ENCODE results near the gene PCP2. TPM values are rescaled to one million over a fixed set of nuclear protein-coding genes. Genes with fewer than 3 reads are reported as not detected.

PCP2 gene
- total RNA-seq, 8 experiments from 2014 or later = 0.16 to 1.2 (median 0.32) TPM; not detected in 5

- in situ Hi-C loops (cut with MboI; ENCODE audit: low pct_unique_long_range_greater_than_20kb in 2 of 9, low sequenced_read_pairs in 9 of 9, unreplicated experiment in 9 of 9) = no loop called here
- WGBS, 10 experiments = 0 to 3% (median 0%) methylated on average over 2 to 10 of the region's 40 CpGs; no CpG with 5 or more reads in 3 of the 10 experiments
- peak within 1 kb of the TSS; percentile 85 to 90 for H3K27ac ChIP-seq
- peak; percentile 95 to 99 (median 97) for ATAC-seq (replicated peaks in 6 of 8)
- peak within 1 kb of the TSS; percentile 67 to 99 (median 95) for H3K4me3 ChIP-seq
- H3K4me1 ChIP-seq (replicated peaks in 1 of 2) = peaks cover 10 to 14% of the 10 kb centered on the region in 2 donors
Measured at GRCh38 chr19:7629347-7630054, 4.0 kb downstream of the PCP2 start, which contains the start of the genes PET100 and XAB2. Gene PET100, plus strand, starts transcription at chr19:7629793. Its CDS starts 41 bp downstream, at chr19:7629834. Gene XAB2, minus strand, starts transcription at chr19:7629545. Its CDS starts 18 bp downstream, at chr19:7629527.

GRCh38 chr19:7628589-7629311, 4.8 kb downstream of the PCP2 start:
- Histone ChIP-seq H3K27ac (peak overlapping the region; percentile 73 to 88), H3K4me1 (replicated peaks in 1 of 2) (peaks cover 10 to 14% of the 10 kb centered on the region in 2 donors), H3K4me3 (peak overlapping the region; percentile 67 to 99 (median 95))
- in situ Hi-C loops (cut with MboI; ENCODE audit: low pct_unique_long_range_greater_than_20kb in 2 of 9, low sequenced_read_pairs in 9 of 9, unreplicated experiment in 9 of 9) = no loop called here
- 0% methylated on average over 1 to 10 of the region's 15 CpGs; no CpG with 5 or more reads in 5 of the 10 experiments for WGBS, 10 experiments
- ATAC-seq (replicated peaks in 6 of 8) = no peak

- WGBS, 10 experiments = 90 to 100% (median 93%) methylated on average over 3 to 7 of the region's 24 CpGs; no CpG with 5 or more reads in 7 of the 10 experiments
- no peak for ATAC-seq (replicated peaks in 6 of 8)
- peaks cover 10 to 14% of the 10 kb centered on the region in 2 donors for H3K4me1 ChIP-seq (replicated peaks in 1 of 2)
- no peak overlapping the region for H3K27ac ChIP-seq
- in situ Hi-C loops (cut with MboI; ENCODE audit: low pct_unique_long_range_greater_than_20kb in 2 of 9, low sequenced_read_pairs in 9 of 9, unreplicated experiment in 9 of 9) = no loop called here
- no peak overlapping the region for H3K4me3 ChIP-seq
Measured at GRCh38 chr19:7627166-7627565, 6.4 kb downstream of the PCP2 start.

DNA sequence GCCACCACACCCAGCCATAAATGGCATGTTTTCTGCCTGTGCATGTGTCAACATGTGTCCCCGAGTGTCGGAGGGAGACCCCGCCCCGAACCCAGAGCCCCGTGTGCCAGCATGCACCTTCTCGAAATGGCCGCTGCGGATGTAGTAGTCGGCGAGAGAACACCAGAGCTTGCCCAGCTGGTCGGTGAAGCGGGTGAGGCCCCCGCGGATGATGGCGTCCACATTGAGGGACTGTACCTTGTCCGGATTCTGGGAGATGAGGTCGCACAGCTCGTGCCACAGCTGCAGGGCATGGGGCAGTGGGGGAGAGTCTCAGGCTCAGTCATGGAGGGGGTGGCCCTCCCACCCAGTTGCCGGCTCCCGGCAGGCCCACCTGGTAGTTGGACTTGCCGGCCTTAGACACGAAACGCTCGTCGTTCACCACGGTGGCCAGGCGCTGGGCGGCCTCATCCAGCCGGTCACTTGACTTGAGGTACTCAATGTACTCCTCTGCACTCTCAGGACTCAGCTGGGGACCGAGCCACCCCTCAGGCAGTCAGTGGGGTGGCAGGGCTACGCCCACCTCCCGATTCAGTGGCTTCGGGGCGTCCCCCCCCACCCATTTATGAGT, 7.7 kb downstream of the PCP2 start:
- no peak overlapping the region for H3K4me3 ChIP-seq
- 92 to 100% methylated on average over 5 to 8 of the region's 34 CpGs; no CpG with 5 or more reads in 8 of the 10 experiments for WGBS, 10 experiments
- in situ Hi-C loops (cut with MboI; ENCODE audit: low pct_unique_long_range_greater_than_20kb in 2 of 9, low sequenced_read_pairs in 9 of 9, unreplicated experiment in 9 of 9) = no loop called here
- no peak for ATAC-seq (replicated peaks in 6 of 8)
- peaks cover 10 to 13% of the 10 kb centered on the region in 2 donors for H3K4me1 ChIP-seq (replicated peaks in 1 of 2)
- no peak overlapping the region for H3K27ac ChIP-seq

GRCh38 chr19:7624810-7625209, 8.7 kb downstream of the PCP2 start:
- 100% methylated on average over 4 of the region's 17 CpGs; no CpG with 5 or more reads in 9 of the 10 experiments for WGBS, 10 experiments
- H3K4me3 ChIP-seq = no peak overlapping the region
- in situ Hi-C loops (cut with MboI; ENCODE audit: low pct_unique_long_range_greater_than_20kb in 2 of 9, low sequenced_read_pairs in 9 of 9, unreplicated experiment in 9 of 9) = no loop called here
- no peak overlapping the region for H3K27ac ChIP-seq
- no peak for ATAC-seq (replicated peaks in 6 of 8)
- peaks cover 4 to 8% of the 10 kb centered on the region in 2 donors for H3K4me1 ChIP-seq (replicated peaks in 1 of 2)

GRCh38 chr19:7623725-7624603, 9.6 kb downstream of the PCP2 start:
- in situ Hi-C loops (cut with MboI; ENCODE audit: low pct_unique_long_range_greater_than_20kb in 2 of 9, low sequenced_read_pairs in 9 of 9, unreplicated experiment in 9 of 9) = no loop called here
- ATAC-seq (replicated peaks in 6 of 8) = peak in 1 of 8 experiments; percentile 6
- WGBS, 10 experiments = 95 to 100% (median 100%) methylated on average over 1 to 4 of the region's 39 CpGs; no CpG with 5 or more reads in 7 of the 10 experiments

GRCh38 chr19:7622933-7623685, 10.4 kb downstream of the PCP2 start:
- peak in 1 of 8 experiments; percentile 4 for ATAC-seq (replicated peaks in 6 of 8)
- H3K4me1 ChIP-seq (replicated peaks in 1 of 2) = peaks cover 0 to 2% of the 10 kb centered on the region in 2 donors
- WGBS, 10 experiments = 60 to 96% (median 75%) methylated on average over 1 to 6 of the region's 16 CpGs; no CpG with 5 or more reads in 4 of the 10 experiments
- in situ Hi-C loops (cut with MboI; ENCODE audit: low pct_unique_long_range_greater_than_20kb in 2 of 9, low sequenced_read_pairs in 9 of 9, unreplicated experiment in 9 of 9) = no loop called here
- no peak overlapping the region for H3K27ac ChIP-seq
- no peak overlapping the region for H3K4me3 ChIP-seq

More at GRCh38 chr19:7623725-7624603, 9.6 kb downstream of the PCP2 start:
- Histone ChIP-seq H3K27ac (no peak overlapping the region), H3K4me1 (replicated peaks in 1 of 2) (peaks cover 4 to 8% of the 10 kb centered on the region in 2 donors), H3K4me3 (no peak overlapping the region)

- no peak overlapping the region for H3K4me3 ChIP-seq
- WGBS, 10 experiments = 68 to 70% methylated on average over 2 of the region's 57 CpGs; no CpG with 5 or more reads in 8 of the 10 experiments
- no peak overlapping the region for H3K27ac ChIP-seq
- in situ Hi-C loops (cut with MboI; ENCODE audit: low pct_unique_long_range_greater_than_20kb in 2 of 9, low sequenced_read_pairs in 9 of 9, unreplicated experiment in 9 of 9) = no loop called here
- no peaks in the 10 kb centered on the region for H3K4me1 ChIP-seq (replicated peaks in 1 of 2)
- peak in 1 of 8 experiments; percentile 5 for ATAC-seq (replicated peaks in 6 of 8)
Measured at GRCh38 chr19:7620442-7621412, 12.8 kb downstream of the PCP2 start.

DNA sequence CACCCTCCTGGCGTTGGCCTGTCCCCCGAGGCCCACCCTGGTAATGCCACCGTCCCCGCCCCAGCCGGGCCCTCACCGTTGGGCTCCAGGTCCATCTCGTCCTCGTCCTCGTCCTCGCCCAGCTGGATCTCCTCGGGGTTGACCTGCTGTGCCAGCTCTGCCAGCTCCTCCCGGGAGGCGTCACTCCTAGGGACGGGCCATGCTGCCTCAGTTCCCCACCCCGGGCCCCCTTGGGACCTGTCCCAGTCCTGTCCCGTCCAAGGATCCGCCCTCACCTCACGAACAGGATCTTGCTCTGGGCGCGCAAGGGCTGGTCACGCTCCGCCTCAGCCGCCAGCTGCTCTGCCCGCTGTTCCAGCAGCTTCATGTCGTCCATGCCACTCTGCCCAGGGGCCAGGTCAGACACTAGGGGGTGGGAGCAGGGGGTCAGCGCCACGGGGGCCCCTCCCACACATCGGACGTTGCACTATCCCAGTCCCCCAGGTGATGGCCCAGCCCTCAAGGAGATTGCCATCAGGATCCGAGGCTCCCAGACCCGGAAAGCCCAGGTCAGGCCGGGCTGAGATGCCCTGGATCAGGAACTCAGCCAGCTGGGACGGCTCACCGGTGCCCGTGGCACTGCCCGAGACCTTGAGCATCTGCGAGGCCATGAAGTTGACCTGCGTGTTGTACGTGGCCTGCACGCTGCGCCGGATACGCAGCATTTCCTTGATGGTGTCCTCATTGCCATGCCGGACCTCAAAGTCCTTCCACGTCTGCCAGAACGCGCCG, 13.7 kb downstream of the PCP2 start:
- peak in 2 of 8 experiments; percentile 4 to 6 for ATAC-seq (replicated peaks in 6 of 8)
- Histone ChIP-seq H3K4me1 (replicated peaks in 1 of 2) (no peaks in the 10 kb centered on the region), H3K27ac (no peak overlapping the region), H3K4me3 (no peak overlapping the region)
- 95 to 100% (median 100%) methylated on average over 2 to 9 of the region's 48 CpGs; no CpG with 5 or more reads in 5 of the 10 experiments for WGBS, 10 experiments
- in situ Hi-C loops (cut with MboI; ENCODE audit: low pct_unique_long_range_greater_than_20kb in 2 of 9, low sequenced_read_pairs in 9 of 9, unreplicated experiment in 9 of 9) = no loop called here

DNA sequence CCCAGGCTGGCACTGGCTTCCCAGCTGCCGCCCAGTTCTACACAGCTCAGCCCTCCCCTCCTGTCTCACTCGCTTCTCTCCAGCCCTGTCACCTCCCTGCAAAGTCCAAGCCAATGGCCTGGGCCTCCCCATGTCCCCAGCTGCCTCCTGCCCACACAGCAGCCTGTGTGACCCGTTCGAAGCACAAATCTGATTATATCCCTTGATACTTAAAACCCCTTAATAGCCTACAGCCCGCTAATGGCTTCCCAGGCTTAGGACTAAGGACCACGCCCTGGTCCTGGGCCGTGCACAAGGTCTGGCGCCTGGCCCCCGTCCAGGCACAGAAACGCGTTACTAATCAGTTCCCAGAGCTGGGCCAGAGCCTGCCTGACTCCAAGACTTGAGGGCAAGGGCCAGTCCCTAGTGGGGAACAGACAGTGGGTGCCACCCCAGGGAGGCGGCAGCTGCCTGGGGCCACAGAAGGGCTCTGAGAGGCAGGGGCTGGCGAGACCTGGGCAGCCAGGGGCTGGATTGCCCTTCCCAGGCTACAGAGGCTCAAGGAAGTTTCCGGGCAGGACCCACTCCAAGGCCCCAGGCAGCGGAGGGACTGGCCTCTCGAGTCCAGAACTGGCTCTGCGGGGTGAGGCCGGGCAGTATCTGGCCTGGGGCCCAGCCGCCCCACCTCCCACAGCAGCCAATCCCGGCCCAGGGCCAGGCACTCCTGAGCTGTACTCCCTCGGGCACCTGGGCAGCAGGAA, 14.6 kb downstream of the PCP2 start:
- WGBS, 10 experiments = 60 to 100% (median 98%) methylated on average over 1 to 8 of the region's 21 CpGs; no CpG with 5 or more reads in 3 of the 10 experiments
- no peak overlapping the region for H3K27ac ChIP-seq
- ATAC-seq (replicated peaks in 6 of 8) = peak in 3 of 8 experiments; percentile 41 to 66 (median 53)

More for the DNA sequence above, 14.6 kb downstream of the PCP2 start:
- Histone ChIP-seq H3K4me1 (replicated peaks in 1 of 2) (no peaks in the 10 kb centered on the region), H3K4me3 (no peak overlapping the region)
- in situ Hi-C loops (cut with MboI; ENCODE audit: low pct_unique_long_range_greater_than_20kb in 2 of 9, low sequenced_read_pairs in 9 of 9, unreplicated experiment in 9 of 9) = no loop called here

Data from motor neuron (in vitro differentiated cells).